Colonic mucosa (tissue), 4 donors: ENCODE data around the gene PTPRU. TPM values are rescaled to one million over a fixed set of nuclear protein-coding genes. Genes with fewer than 3 reads are reported as not detected.

ENCODE experiments used
- DNase-seq: peaks from one replicate; pipeline ENCODE4 v3.0.0-alpha.2; 2020
- H3K27ac ChIP-seq: fragments of 200-600 bp; one replicate; pipeline ENCODE4 v1.8.0; 2021
- H3K27me3 ChIP-seq: fragments of 200-600 bp; one replicate; pipeline ENCODE4 v1.8.0; 2021
- H3K36me3 ChIP-seq: fragments of 200-600 bp; one replicate; pipeline ENCODE4 v1.8.0; 2021
- H3K4me1 ChIP-seq: fragments of 200-600 bp; one replicate; pipeline ENCODE4 v1.8.0; 2021; ENCODE audit warnings: mild to moderate bottlenecking
- H3K4me3 ChIP-seq: fragments of 200-600 bp; one replicate; pipeline ENCODE4 v1.8.0; 2021
- H3K9ac ChIP-seq, 2 donors: one replicate each; pipeline ENCODE4 v1.7.0; 2013; ENCODE audit warnings: control low read depth in 2 of 2, low read depth in 2 of 2, low read length in 2 of 2
- H3K9me3 ChIP-seq: fragments of 200-600 bp; one replicate; pipeline ENCODE4 v1.8.0; 2021
- CTCF ChIP-seq: fragments of 200-600 bp; IDR thresholded peaks from one replicate; pipeline ENCODE4 v1.8.0; 2022; ENCODE audit warnings: antibody characterized with exemption, mild to moderate bottlenecking
- intact Hi-C: fragments of 100-400 bp; cut with DNase I; formaldehyde crosslinking; loops from one replicate; pipeline ENCODE4 v1.14.1; 2022
- total RNA-seq, 2 donors: library from RNA; stranded (reverse); fragmentation: NEBNext Ultra II Directional in 1 of 2; extraction: Animal tissue kit (Norgen Biotek cat#: 25700) in 1 of 2; gene quantifications; one replicate each; pipeline ENCODE4 v1.2.1, GENCODE V29; 2021
- donor health status: healthy.
- donor health status: DM: no; HTN: no; CAD: no.
- donor health status: DM: no; HTN: no; CAD: no.

PTPRU gene
- total RNA-seq, 2 donors from 2014 or later, result 2.3 to 4.8 TPM

GRCh38 chr1:29270929-29271521 lies 34.7 kb downstream of the PTPRU start:
- DNase-seq, result no peak
- Histone ChIP-seq H3K4me1 (peaks cover 14% of the 10 kb centered on the region), H3K27ac (peak overlapping the region; percentile 6), H3K4me3 (no peak overlapping the region), H3K36me3 (no peaks in the 10 kb centered on the region), H3K9ac (no peak overlapping the region), H3K27me3 (no peaks in the 10 kb centered on the region), H3K9me3 (no peaks in the 10 kb centered on the region)
- intact Hi-C loops, result no loop called here
- no peak for TF ChIP-seq CTCF

- Histone ChIP-seq H3K9me3 (no peaks in the 10 kb centered on the region), H3K27me3 (no peaks in the 10 kb centered on the region), H3K36me3 (no peaks in the 10 kb centered on the region), H3K4me1 (peaks cover 14% of the 10 kb centered on the region), H3K4me3 (no peak overlapping the region), H3K9ac (no peak overlapping the region), H3K27ac (peak overlapping the region; percentile 6)
- TF ChIP-seq CTCF, result no peak
- peak; percentile 90 for DNase-seq
- intact Hi-C loops, result no loop called here
Observed at GRCh38 chr1:29271724-29272123, 35.4 kb downstream of the PTPRU start.

- H3K36me3 ChIP-seq, result no peaks in the 10 kb centered on the region
- no peak for TF ChIP-seq CTCF
- H3K9ac ChIP-seq, result peak overlapping the region in 1 of 2 donors; percentile 46
- intact Hi-C loops, result no loop called here
- no peak overlapping the region for H3K4me3 ChIP-seq
- no peaks in the 10 kb centered on the region for H3K27me3 ChIP-seq
- H3K27ac ChIP-seq, result no peak overlapping the region
- H3K4me1 ChIP-seq, result peaks cover 14% of the 10 kb centered on the region
- no peak for DNase-seq
- H3K9me3 ChIP-seq, result no peaks in the 10 kb centered on the region
Observed at GRCh38 chr1:29272147-29272907, 36.0 kb downstream of the PTPRU start.

- DNase-seq, result no peak
- intact Hi-C loops, result no loop called here
- H3K27ac ChIP-seq, result no peak overlapping the region
- peaks cover 14% of the 10 kb centered on the region for H3K4me1 ChIP-seq
- H3K4me3 ChIP-seq, result no peak overlapping the region
- no peak overlapping the region for H3K9ac ChIP-seq
- H3K27me3 ChIP-seq, result no peaks in the 10 kb centered on the region
- H3K9me3 ChIP-seq, result no peaks in the 10 kb centered on the region
- no peaks in the 10 kb centered on the region for H3K36me3 ChIP-seq
- TF ChIP-seq CTCF, result no peak
Observed at GRCh38 chr1:29275435-29275834, 39.1 kb downstream of the PTPRU start.

GRCh38 chr1:29278124-29278523 lies 41.8 kb downstream of the PTPRU start:
- H3K27ac ChIP-seq, result no peak overlapping the region
- H3K27me3 ChIP-seq, result no peaks in the 10 kb centered on the region
- H3K9me3 ChIP-seq, result no peaks in the 10 kb centered on the region
- no peak for DNase-seq
- intact Hi-C loops, result no loop called here
- no peak for TF ChIP-seq CTCF
- H3K4me1 ChIP-seq, result no peaks in the 10 kb centered on the region
- H3K9ac ChIP-seq, result no peak overlapping the region
- no peak overlapping the region for H3K4me3 ChIP-seq
- H3K36me3 ChIP-seq, result no peaks in the 10 kb centered on the region
